D721Med (cell line): ENCODE results near the gene ZNRF3.
"Not testable (repeated sequence)": the region's sequence is repeated elsewhere in the genome, so short reads cannot be mapped to it uniquely, and the experiment has no call there.

Source experiments
- DNase-seq: peaks from one replicate; pipeline ENCODE4 v3.0.0; 2011; ENCODE audit warnings: low spot score; ENCODE audit not compliant: insufficient read length
- FAIRE-seq: peaks from 2 replicates; lab custom pipeline; 2011; peaks lifted over from hg19 to GRCh38; lab: Jason Lieb, UNC
- TF ChIP-seq, protein P1 (sequence below): IDR thresholded peaks from 2 replicates; pipeline ENCODE4 v1.5.1; 2012; ENCODE audit warnings: mild to moderate bottlenecking, control low read depth; ENCODE audit not compliant: insufficient read depth; ENCODE audit errors: missing control alignments

ZNRF3 gene

DNA sequence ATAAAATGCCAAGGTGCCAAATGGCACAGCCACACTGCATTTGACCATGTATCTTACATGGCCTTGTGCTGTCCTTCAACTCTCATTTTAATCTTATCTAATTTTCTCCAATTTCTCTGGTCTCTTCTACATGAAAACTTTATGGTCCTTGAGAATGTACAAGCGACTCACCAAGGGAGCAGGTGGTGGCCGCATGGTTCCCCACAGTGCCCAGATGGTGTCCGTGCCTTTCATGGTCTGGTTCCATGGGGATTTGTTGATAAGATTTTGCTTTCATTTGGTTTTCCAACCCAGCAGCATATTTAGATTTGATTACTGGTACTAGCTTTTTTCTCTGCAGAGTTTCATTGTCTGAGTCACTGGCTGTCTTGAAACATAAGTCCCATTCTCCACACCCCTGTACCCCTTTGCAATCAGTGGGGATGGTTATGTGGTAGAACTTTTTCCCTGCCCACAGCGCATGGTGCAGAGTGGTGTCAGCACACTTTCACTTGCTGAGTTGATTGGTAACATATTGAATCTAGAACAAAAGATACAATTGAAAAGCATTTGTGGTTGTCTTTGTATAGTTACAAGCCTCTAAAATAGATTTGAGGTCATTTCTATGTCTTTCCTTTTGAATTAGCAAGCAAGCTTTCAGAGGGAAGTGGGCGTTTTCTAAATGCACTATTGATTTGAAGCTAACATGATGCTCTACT is 24.1 kb downstream of the ZNRF3 start:
- DNase-seq (no peak), FAIRE-seq (no peak)
- TF ChIP-seq, protein P1, sequence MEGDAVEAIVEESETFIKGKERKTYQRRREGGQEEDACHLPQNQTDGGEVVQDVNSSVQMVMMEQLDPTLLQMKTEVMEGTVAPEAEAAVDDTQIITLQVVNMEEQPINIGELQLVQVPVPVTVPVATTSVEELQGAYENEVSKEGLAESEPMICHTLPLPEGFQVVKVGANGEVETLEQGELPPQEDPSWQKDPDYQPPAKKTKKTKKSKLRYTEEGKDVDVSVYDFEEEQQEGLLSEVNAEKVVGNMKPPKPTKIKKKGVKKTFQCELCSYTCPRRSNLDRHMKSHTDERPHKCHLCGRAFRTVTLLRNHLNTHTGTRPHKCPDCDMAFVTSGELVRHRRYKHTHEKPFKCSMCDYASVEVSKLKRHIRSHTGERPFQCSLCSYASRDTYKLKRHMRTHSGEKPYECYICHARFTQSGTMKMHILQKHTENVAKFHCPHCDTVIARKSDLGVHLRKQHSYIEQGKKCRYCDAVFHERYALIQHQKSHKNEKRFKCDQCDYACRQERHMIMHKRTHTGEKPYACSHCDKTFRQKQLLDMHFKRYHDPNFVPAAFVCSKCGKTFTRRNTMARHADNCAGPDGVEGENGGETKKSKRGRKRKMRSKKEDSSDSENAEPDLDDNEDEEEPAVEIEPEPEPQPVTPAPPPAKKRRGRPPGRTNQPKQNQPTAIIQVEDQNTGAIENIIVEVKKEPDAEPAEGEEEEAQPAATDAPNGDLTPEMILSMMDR = no peak

DNA sequence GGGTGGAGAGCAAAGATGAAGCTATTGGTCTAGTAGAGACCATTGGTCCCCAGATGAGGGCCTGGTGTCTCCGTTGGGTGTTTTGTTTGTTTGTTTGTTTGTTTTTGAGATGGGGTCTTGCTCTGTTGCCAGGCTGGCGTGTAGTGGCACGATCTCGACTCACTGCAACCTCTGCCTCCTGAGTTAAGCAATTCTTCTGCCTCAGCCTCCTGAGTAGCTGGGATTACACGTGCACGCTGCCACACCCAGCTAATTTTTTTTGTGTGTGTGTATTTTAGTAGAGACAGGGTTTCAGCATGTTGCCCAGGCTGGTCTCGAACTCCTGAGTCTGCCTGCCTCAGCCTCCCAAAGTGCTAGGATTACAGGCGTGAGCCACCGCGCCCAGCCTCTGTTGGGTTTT is 25.4 kb downstream of the ZNRF3 start:
- not testable (repeated sequence) for DNase-seq, FAIRE-seq

DNA sequence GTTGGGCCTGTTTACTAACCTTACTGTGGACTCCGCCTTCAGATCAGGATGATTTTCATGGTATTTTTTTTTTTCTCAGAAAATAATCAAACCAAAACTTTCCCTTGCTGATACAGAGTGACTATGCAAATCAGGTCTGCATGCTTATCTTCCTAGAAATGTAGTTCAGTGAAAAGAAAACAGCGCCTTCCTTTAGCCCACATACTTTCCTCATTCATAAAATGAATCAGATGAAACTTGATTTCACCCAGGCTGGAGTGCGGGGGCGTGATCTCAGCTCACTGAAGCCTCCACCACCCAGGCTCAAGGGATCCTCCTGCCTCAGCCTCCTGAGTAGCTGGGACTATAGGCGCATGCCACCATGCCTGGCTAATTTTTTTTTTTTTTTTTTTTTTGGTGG is 26.0 kb downstream of the ZNRF3 start:
- FAIRE-seq = no peak
- no peak for DNase-seq
- TF ChIP-seq, protein P1 = no peak

DNA sequence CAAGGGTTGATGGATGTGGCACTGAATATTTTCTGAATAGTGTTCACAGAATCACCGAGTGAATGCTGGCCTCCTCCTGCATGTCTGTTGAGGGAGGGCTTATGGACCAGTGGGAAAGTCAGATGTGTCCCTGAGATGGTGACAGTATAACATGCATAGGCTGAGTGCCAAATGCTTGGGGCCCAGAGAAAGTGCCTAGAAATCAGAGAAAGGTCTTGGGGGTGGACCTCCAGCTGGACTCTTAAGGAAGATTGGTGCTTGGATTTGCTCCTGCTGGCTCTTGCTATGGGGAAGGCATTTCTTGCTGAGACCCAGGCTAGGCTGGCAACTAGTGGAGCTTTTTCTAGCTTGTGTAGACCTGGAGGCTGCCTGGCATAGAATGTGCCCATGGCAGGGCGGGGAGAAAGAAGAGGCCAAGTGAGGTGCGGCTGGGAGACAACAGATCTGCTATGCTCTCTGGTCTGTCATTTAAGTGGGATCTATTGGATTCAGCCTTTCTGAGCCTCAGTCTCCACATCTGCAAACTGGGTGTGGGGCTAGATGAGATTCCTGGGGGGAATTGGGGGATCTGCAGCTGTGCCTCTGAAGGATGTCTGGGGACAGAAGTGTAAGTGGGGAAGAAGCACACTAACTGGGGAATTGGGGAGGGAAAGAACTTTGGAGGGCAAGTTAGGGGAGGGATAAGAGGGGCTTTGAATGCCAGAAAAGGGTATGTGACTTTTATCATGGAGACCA is 27.4 kb downstream of the ZNRF3 start:
- no peak for FAIRE-seq
- TF ChIP-seq, protein P1 = no peak
- DNase-seq = no peak

DNA sequence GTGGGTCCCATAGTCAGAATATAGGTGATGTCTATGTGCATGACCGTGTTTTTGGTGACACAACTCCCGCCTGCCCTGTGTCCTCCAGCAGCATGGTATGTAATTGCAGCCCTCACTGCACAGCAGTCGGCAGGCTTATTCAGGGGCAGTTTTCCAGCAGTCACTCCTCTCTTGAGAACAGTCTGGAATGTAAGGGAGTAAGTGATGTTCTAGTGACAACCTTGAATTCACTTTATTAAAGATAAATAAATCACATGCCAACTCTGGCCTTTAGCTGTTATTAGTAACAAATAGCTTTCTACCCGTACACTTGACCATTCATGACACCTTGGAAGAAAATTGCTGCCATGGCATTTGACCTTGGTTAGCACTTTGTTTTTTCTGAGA is 27.9 kb downstream of the ZNRF3 start:
- DNase-seq (no peak), FAIRE-seq (no peak)
- TF ChIP-seq, protein P1 = no peak

DNA sequence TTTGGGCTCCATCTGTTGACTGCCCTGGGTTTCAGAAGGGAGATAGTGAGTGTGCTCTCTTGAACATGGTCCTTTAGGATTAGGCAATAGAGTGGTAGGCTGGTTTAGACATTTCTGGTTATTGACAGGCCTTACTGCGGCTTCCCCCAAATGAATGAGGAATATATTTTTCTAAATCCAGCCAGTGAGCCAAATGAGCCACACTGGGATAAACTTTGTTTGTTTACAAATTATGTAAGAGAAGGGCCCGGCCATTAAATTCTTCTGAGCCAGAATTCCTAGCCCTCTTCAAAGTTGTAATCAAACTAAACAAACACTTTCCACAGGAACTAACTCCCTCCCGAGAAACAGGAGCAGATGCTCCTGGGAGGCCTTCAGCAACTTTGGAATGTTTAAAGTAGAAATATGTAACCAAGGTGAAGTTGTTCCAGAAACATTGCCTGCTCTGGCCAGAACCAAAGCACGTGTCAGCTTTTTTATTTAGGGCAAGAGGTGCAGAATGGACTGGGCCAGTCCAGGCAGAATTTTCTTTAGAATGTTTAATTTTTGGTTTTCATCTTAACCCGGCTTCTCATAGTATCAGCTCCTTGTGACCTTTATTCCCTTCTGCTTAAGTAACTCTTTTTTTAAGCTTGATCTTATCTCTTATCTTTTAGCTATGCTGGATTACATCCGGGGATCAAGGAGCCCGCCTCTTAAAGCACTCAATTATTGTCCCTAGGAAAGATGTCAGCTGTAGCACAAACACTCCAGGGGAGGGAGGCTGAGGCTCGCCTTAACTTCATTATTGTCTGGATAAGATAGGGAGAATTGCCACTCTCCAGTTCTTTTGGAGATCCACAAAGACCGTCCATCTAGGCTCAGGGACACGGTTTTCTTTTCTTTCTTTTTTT is 28.7 kb downstream of the ZNRF3 start:
- DNase-seq (no peak), FAIRE-seq (no peak)
- TF ChIP-seq, protein P1 = no peak

DNA sequence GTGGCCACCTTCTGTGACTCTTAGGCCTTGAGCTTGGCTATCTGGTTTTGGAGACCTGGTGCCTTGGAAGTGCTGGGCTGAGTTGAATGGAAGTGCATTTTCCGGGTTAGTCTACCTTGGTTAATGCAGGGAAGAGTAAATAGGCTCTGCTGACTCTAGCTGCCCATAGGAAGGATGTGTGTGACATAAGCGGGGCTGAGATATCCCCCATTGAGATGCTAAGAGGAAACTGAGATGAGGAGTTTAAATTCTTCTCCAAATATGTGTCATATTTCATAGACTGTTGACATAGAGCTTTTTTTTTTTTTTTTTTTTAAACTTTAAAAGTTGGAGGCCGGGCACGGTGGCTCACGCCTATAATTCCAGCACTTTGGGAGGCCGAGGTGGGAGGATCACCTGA is 30.8 kb downstream of the ZNRF3 start:
- FAIRE-seq = no peak
- TF ChIP-seq, protein P1 = no peak
- no peak for DNase-seq
